OCI-LY1 (cell line): ENCODE data around the gene OR8D4.

ENCODE experiments used
- H2AFZ ChIP-seq: fragments of 200-600 bp; sonication (generic), shearing (Covaris generic); 2 replicates; pipeline ENCODE4 v1.6.0; 2014; ENCODE audit warnings: antibody characterized with exemption, mild to moderate bottlenecking, low read length
- H3F3A ChIP-seq: fragments of 200-600 bp; sonication (generic), shearing (Covaris generic); 2 replicates; pipeline ENCODE4 v1.6.0; 2014; ENCODE audit warnings: mild to moderate bottlenecking, antibody characterized with exemption, low read length, moderate library complexity; ENCODE audit not compliant: insufficient read depth
- H3K27ac ChIP-seq: fragments of 200-600 bp; sonication (generic); 2 replicates; pipeline ENCODE4 v1.5.1; 2014; ENCODE audit warnings: low read length, mixed run types, mild to moderate bottlenecking, low read depth; ENCODE audit not compliant: poor library complexity, severe bottlenecking
- H3K27me3 ChIP-seq: fragments of 200-600 bp; sonication (generic); 2 replicates; pipeline ENCODE4 v1.6.0; 2014; ENCODE audit warnings: antibody characterized with exemption, mild to moderate bottlenecking, low read length, moderate library complexity; ENCODE audit not compliant: insufficient read depth
- H3K36me3 ChIP-seq: fragments of 200-600 bp; sonication (generic); 2 replicates; pipeline ENCODE4 v1.6.1; 2014; ENCODE audit warnings: mild to moderate bottlenecking, antibody characterized with exemption, low read length, moderate library complexity, mixed read lengths; ENCODE audit not compliant: insufficient read depth
- H3K4me1 ChIP-seq: fragments of 200-600 bp; sonication (generic); 2 replicates; pipeline ENCODE4 v1.5.1; 2014; ENCODE audit warnings: mild to moderate bottlenecking, low read length, moderate library complexity; ENCODE audit not compliant: insufficient read depth, severe bottlenecking
- H3K4me2 ChIP-seq: fragments of 200-600 bp; sonication (generic), shearing (Covaris generic); 2 replicates; pipeline ENCODE4 v1.6.1; 2014; ENCODE audit warnings: low read length
- H3K4me3 ChIP-seq: fragments of 200-600 bp; sonication (generic); 2 replicates; pipeline ENCODE4 v1.5.1; 2014; ENCODE audit warnings: low read length, low read depth, mild to moderate bottlenecking, mixed read lengths; ENCODE audit not compliant: poor library complexity, severe bottlenecking
- H3K79me2 ChIP-seq: fragments of 200-600 bp; shearing (Covaris generic); 2 replicates; pipeline ENCODE4 v1.6.1; 2016; ENCODE audit warnings: mixed run types, low read length, mixed read lengths; ENCODE audit not compliant: insufficient read depth
- H3K9ac ChIP-seq: fragments of 200-600 bp; sonication (generic), shearing (Covaris generic); 2 replicates; pipeline ENCODE4 v1.6.1; 2014; ENCODE audit warnings: mild to moderate bottlenecking, low read length, mixed read lengths
- H3K9me2 ChIP-seq: fragments of 200-600 bp; sonication (generic), shearing (Covaris generic); 2 replicates; pipeline ENCODE4 v1.6.1; 2014; ENCODE audit warnings: low read depth, mild to moderate bottlenecking, low read length, mixed read lengths
- H3K9me3 ChIP-seq: fragments of 200-600 bp; shearing (Covaris generic); 2 replicates; pipeline ENCODE4 v1.6.1; 2014; ENCODE audit warnings: low read length, mixed read lengths
- H4K20me1 ChIP-seq: fragments of 200-600 bp; sonication (generic), shearing (Covaris generic); 2 replicates; pipeline ENCODE4 v1.6.0; 2016; ENCODE audit warnings: mild to moderate bottlenecking, low read length; ENCODE audit not compliant: insufficient read depth
- CTCF ChIP-seq: fragments of 200-600 bp; sonication (generic), shearing (Covaris generic); IDR thresholded peaks from 2 replicates; pipeline ENCODE4 v1.5.1; 2017; ENCODE audit warnings: mild to moderate bottlenecking, antibody characterized with exemption, low read length, moderate library complexity, mixed read lengths
- EZH2 ChIP-seq: fragments of 200-600 bp; sonication (generic), shearing (Covaris generic); IDR thresholded peaks from 2 replicates; pipeline ENCODE4 v1.8.0; 2017; ENCODE audit warnings: borderline replicate concordance, mixed run types, mild to moderate bottlenecking, antibody characterized with exemption, low read length, moderate library complexity, mixed read lengths

OR8D4 gene

DNA sequence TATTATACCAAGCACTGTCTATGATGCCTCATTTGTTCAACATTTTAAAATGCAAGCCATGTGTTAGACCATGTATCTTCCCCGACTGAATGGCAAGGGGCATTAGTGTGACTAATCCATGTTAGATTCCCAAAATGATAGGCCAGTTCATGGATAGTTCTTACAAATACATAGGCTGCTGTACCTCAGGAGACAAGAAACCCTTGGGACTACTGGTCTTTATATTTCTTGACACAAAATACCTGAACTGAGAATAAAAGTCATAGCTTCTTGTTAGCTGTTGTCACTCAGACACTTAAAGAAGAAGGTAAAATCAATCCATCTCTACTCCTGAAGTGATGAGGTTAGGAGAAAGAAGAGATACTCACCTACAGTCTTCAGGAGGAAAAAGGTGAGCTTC lies at the start of gene OR8D4:
OR8D4 (plus strand) TSS at position 301 of the 400 bp plus-strand sequence. CDS start 4,265 bp downstream, outside the sequence.
- no peaks in the 10 kb centered on the region for H3K9me2 ChIP-seq
- no peaks in the 10 kb centered on the region for H3K4me1 ChIP-seq
- H3K27ac ChIP-seq: no peak within 1 kb of the TSS
- no peak within 1 kb of the TSS for H2AFZ ChIP-seq
- H3K9me3 ChIP-seq: no peaks in the 10 kb centered on the region
- no peaks in the 10 kb centered on the region for H3K79me2 ChIP-seq
- H3K9ac ChIP-seq: no peak within 1 kb of the TSS
- no peaks in the 10 kb centered on the region for H3K36me3 ChIP-seq
- H4K20me1 ChIP-seq: no peaks in the 10 kb centered on the region
- no peaks in the 10 kb centered on the region for H3F3A ChIP-seq
- H3K4me2 ChIP-seq: no peak within 1 kb of the TSS
- H3K27me3 ChIP-seq: no peaks in the 10 kb centered on the region
- no peak for TF ChIP-seq EZH2
- no peak for TF ChIP-seq CTCF
- H3K4me3 ChIP-seq: no peak within 1 kb of the TSS

- Histone ChIP-seq H3K36me3 (no peaks in the 10 kb centered on the region), H3K4me1 (no peaks in the 10 kb centered on the region), H3K4me3 (no peak overlapping the region), H3K79me2 (no peaks in the 10 kb centered on the region), H3K9me3 (no peaks in the 10 kb centered on the region), H4K20me1 (no peaks in the 10 kb centered on the region), H3K9me2 (no peaks in the 10 kb centered on the region), H3K27ac (no peak overlapping the region), H2AFZ (no peak overlapping the region), H3F3A (no peaks in the 10 kb centered on the region), H3K4me2 (no peak overlapping the region), H3K27me3 (no peaks in the 10 kb centered on the region), H3K9ac (no peak overlapping the region)
- TF ChIP-seq EZH2 (no peak), CTCF (no peak)
These were observed 49.6 kb upstream of the OR8D4 start for GRCh38 chr11:123852321-123852720.

DNA sequence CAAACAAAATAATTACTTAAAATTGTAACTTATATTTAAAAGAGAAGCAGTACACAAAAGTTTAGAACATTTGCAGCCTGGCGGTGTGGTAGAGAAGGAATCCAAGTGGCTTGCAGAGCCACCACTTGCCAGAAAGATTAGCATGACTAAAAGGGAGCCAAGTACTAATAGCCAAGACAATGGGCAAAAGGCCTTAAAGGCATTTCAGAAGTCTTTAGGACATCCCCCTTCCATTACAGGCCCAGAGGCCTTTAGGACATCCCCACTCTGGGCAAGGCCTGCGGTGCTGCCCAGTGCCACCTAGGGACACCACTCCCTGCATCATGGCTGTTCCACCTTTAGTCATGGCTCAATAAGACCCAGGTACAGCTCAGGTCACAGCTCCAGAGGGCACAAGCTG lies 48.9 kb upstream of the OR8D4 start:
- TF ChIP-seq CTCF (no peak), EZH2 (no peak)
- no peaks in the 10 kb centered on the region for H4K20me1 ChIP-seq
- H3K79me2 ChIP-seq: no peaks in the 10 kb centered on the region
- H3K9ac ChIP-seq: no peak overlapping the region
- H2AFZ ChIP-seq: no peak overlapping the region
- no peaks in the 10 kb centered on the region for H3K9me3 ChIP-seq
- H3K27me3 ChIP-seq: no peaks in the 10 kb centered on the region
- no peaks in the 10 kb centered on the region for H3F3A ChIP-seq
- no peaks in the 10 kb centered on the region for H3K4me1 ChIP-seq
- no peaks in the 10 kb centered on the region for H3K36me3 ChIP-seq
- no peak overlapping the region for H3K4me2 ChIP-seq
- H3K27ac ChIP-seq: no peak overlapping the region
- no peak overlapping the region for H3K4me3 ChIP-seq
- no peaks in the 10 kb centered on the region for H3K9me2 ChIP-seq
